AG10803 (cell line): ENCODE measurements around the gene ZSWIM6.

ENCODE experiments used
- DNase-seq: peaks from one replicate; pipeline ENCODE4 v3.0.0; 2010; ENCODE audit warnings: low read depth
- H3K4me3 ChIP-seq: 2 replicates; pipeline ENCODE4 v1.5.1; 2011; ENCODE audit warnings: mild to moderate bottlenecking, low read length, control low read depth
- TF ChIP-seq, protein P1 (sequence below): conservative IDR thresholded peaks from 2 replicates; pipeline ENCODE4 v1.5.1; 2011; ENCODE audit warnings: mild to moderate bottlenecking, low read length, control low read depth, inconsistent platforms

The ZSWIM6 gene

GRCh38 chr5:61586096-61587084 lies 254.3 kb downstream of the ZSWIM6 start:
- DNase-seq: no peak
- TF ChIP-seq, protein P1, sequence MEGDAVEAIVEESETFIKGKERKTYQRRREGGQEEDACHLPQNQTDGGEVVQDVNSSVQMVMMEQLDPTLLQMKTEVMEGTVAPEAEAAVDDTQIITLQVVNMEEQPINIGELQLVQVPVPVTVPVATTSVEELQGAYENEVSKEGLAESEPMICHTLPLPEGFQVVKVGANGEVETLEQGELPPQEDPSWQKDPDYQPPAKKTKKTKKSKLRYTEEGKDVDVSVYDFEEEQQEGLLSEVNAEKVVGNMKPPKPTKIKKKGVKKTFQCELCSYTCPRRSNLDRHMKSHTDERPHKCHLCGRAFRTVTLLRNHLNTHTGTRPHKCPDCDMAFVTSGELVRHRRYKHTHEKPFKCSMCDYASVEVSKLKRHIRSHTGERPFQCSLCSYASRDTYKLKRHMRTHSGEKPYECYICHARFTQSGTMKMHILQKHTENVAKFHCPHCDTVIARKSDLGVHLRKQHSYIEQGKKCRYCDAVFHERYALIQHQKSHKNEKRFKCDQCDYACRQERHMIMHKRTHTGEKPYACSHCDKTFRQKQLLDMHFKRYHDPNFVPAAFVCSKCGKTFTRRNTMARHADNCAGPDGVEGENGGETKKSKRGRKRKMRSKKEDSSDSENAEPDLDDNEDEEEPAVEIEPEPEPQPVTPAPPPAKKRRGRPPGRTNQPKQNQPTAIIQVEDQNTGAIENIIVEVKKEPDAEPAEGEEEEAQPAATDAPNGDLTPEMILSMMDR: no peak
- H3K4me3 ChIP-seq: no peak overlapping the region

- DNase-seq: no peak
- H3K4me3 ChIP-seq: no peak overlapping the region
- TF ChIP-seq, protein P1: no peak
Observed at GRCh38 chr5:61587125-61587524, 255.1 kb downstream of the ZSWIM6 start.

DNA sequence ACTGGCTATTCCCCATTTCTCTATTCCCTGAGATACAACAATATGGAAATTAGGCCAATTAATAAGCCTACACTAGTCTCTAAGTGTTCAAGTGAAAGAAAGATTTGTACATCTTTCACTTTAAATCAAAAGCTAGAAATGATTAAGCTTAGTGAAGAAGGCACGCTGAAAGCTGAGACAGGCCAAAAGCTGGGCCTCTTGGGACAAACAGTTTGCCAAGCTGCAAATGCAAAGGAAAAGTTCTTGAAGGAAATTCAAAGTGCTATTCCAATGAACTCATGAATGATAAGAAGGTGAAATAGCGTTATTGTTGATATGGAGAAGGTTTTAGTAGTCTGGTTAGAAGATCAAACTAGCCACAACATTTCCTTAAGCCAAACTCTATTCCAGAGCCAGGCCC lies 256.2 kb downstream of the ZSWIM6 start:
- TF ChIP-seq, protein P1: no peak
- no peak for DNase-seq
- H3K4me3 ChIP-seq: no peak overlapping the region

GRCh38 chr5:61589946-61590345 lies 257.9 kb downstream of the ZSWIM6 start:
- H3K4me3 ChIP-seq: no peak overlapping the region
- DNase-seq: no peak
- TF ChIP-seq, protein P1: no peak

- DNase-seq: no peak
- H3K4me3 ChIP-seq: no peak overlapping the region
- TF ChIP-seq, protein P1: no peak
Observed at GRCh38 chr5:61590473-61590872, 258.4 kb downstream of the ZSWIM6 start.

DNA sequence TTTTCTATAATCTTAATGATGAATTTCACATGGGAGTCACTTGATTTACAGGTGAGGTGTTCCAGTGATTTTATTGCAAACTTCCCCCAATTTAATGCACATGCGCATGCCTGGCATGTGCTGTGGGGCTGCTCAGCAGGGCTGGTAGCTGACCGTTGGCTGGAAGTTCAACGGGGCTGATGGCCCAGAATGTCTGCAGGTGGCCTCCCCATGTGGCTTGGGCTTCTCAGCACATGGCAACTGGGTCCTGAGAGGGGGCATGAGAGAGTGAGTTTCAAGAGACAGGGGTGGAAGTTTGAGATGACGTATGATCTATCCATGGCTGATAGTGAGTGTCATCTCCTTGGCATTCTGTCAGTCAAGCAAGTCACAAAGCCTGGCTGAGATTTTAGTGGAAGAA lies 259.8 kb downstream of the ZSWIM6 start:
- TF ChIP-seq, protein P1: no peak

DNA sequence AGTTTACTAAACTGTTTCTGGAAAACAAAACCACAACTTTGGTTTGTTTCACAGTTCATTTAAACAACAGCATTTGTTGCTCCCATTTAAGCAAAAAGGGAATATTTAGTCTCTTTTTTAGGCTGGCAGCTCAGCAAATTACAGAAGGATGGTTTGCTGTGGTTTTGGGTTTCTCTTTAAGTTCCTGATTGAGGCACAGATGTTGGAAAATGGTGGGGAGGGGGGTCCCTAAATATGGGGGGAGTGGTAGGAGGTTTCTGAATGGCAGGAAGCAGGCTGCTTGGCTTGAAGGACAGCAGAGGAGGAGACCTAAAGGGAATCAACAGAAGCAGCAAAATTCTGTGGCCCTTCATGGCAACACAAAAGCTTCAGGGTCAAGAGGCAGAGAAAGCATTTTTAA lies 263.4 kb downstream of the ZSWIM6 start:
- TF ChIP-seq, protein P1: no peak
- DNase-seq: no peak
- no peak overlapping the region for H3K4me3 ChIP-seq

More for the DNA sequence above, 259.8 kb downstream of the ZSWIM6 start:
- DNase-seq: no peak
- H3K4me3 ChIP-seq: no peak overlapping the region
